ENCODE measurements around the gene TPSD1. TPM values are rescaled to one million over a fixed set of nuclear protein-coding genes. Genes with fewer than 3 reads are reported as not detected.

TPSD1 gene
- total RNA-seq, 1 experiment from 2014 or later, result 0.31 TPM

DNA sequence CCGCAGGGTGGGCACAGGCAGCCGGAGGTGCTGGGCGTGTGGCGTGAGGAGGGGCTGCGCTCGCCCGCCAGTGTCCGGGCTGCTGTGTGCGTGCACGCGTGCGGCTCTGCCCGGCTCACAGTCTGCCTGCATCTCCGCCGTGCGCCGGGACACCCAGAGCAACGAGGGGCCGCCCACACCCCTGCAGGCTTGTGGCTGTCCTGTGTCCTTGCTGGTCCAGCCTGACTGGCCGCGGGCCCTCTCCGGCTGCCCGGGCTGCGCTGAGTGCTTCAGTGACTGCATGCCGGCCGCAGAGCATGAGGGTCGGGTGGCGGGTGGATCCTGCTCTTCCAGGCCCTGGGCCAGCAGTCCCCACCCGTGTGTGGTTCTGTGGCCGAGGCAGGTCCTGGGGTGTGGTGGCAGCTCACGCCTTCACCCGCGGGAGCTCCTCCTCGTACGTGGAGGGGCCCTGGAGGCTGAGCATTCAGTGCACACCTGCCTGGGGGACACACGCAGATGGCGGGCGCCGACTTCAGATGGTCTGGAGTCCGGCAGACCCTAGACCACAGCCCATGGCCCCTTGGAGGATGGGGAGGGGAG lies 43.2 kb upstream of the TPSD1 start (continued):
- TF ChIP-seq, protein P1, sequence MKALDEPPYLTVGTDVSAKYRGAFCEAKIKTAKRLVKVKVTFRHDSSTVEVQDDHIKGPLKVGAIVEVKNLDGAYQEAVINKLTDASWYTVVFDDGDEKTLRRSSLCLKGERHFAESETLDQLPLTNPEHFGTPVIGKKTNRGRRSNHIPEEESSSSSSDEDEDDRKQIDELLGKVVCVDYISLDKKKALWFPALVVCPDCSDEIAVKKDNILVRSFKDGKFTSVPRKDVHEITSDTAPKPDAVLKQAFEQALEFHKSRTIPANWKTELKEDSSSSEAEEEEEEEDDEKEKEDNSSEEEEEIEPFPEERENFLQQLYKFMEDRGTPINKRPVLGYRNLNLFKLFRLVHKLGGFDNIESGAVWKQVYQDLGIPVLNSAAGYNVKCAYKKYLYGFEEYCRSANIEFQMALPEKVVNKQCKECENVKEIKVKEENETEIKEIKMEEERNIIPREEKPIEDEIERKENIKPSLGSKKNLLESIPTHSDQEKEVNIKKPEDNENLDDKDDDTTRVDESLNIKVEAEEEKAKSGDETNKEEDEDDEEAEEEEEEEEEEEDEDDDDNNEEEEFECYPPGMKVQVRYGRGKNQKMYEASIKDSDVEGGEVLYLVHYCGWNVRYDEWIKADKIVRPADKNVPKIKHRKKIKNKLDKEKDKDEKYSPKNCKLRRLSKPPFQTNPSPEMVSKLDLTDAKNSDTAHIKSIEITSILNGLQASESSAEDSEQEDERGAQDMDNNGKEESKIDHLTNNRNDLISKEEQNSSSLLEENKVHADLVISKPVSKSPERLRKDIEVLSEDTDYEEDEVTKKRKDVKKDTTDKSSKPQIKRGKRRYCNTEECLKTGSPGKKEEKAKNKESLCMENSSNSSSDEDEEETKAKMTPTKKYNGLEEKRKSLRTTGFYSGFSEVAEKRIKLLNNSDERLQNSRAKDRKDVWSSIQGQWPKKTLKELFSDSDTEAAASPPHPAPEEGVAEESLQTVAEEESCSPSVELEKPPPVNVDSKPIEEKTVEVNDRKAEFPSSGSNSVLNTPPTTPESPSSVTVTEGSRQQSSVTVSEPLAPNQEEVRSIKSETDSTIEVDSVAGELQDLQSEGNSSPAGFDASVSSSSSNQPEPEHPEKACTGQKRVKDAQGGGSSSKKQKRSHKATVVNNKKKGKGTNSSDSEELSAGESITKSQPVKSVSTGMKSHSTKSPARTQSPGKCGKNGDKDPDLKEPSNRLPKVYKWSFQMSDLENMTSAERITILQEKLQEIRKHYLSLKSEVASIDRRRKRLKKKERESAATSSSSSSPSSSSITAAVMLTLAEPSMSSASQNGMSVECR (CRISPR knock-in tag; IDR thresholded peaks at IDR 0.05; ENCODE audit: borderline replicate concordance), result no peak
- no peak for TF ChIP-seq OVOL2 (CRISPR knock-in tag; IDR thresholded peaks at IDR 0.05; ENCODE audit: borderline replicate concordance)

DNA sequence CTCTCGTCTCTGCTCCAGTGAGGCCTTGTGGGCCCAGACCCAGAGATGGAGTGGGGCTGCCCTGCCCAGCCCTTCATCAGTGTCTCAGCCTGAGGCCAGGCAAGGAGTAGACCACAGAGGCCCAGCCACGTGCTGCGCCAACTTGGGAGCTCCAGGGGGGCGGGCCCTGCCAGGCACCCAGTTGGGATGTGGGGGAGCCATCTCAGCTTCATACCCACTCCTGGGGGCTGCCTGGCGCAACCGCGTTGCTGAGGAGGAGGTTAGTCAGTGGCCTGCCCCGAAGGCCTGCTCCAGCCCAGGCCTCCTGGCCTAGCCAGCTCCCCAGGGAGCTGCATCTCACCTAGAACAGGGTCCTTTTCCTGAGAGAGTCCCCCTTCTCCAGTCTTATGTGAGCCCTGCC lies 42.6 kb upstream of the TPSD1 start:
- Mint-ChIP-seq H3K36me3 (no peaks in the 10 kb centered on the region), H3K4me3 (no peak overlapping the region), H3K27me3 (ENCODE audit: low read depth) (no peaks in the 10 kb centered on the region), H3K27ac (no peak overlapping the region), H3K9me3 (no peaks in the 10 kb centered on the region), H3K4me1 (no peaks in the 10 kb centered on the region)
- no peak for DNase-seq (ENCODE audit: low spot score)
- CTCF ChIA-PET, result no interaction called here
- POLR2A ChIA-PET, result no interaction called here
- no peak for ATAC-seq
- TF ChIP-seq, protein P2, sequence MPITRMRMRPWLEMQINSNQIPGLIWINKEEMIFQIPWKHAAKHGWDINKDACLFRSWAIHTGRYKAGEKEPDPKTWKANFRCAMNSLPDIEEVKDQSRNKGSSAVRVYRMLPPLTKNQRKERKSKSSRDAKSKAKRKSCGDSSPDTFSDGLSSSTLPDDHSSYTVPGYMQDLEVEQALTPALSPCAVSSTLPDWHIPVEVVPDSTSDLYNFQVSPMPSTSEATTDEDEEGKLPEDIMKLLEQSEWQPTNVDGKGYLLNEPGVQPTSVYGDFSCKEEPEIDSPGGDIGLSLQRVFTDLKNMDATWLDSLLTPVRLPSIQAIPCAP (CRISPR knock-in tag; IDR thresholded peaks at IDR 0.05), result no peak
- TF ChIP-seq FOXK1 (CRISPR knock-in tag; IDR thresholded peaks at IDR 0.05), result no peak
- TF ChIP-seq ZBTB21 (CRISPR knock-in tag; IDR thresholded peaks at IDR 0.05; ENCODE audit: borderline replicate concordance), result no peak
- TF ChIP-seq ZNF512 (CRISPR knock-in tag; IDR thresholded peaks at IDR 0.05; ENCODE audit: borderline replicate concordance), result no peak
- TF ChIP-seq, protein P3, sequence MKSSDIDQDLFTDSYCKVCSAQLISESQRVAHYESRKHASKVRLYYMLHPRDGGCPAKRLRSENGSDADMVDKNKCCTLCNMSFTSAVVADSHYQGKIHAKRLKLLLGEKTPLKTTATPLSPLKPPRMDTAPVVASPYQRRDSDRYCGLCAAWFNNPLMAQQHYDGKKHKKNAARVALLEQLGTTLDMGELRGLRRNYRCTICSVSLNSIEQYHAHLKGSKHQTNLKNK (CRISPR knock-in tag; IDR thresholded peaks at IDR 0.05), result no peak
- TF ChIP-seq, protein P4, sequence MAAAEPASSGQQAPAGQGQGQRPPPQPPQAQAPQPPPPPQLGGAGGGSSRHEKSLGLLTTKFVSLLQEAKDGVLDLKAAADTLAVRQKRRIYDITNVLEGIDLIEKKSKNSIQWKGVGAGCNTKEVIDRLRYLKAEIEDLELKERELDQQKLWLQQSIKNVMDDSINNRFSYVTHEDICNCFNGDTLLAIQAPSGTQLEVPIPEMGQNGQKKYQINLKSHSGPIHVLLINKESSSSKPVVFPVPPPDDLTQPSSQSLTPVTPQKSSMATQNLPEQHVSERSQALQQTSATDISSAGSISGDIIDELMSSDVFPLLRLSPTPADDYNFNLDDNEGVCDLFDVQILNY (CRISPR knock-in tag; IDR thresholded peaks at IDR 0.05), result no peak
- TF ChIP-seq MXD4 (CRISPR knock-in tag; IDR thresholded peaks at IDR 0.05; ENCODE audit: borderline replicate concordance), result no peak
- TF ChIP-seq GABPB1 (CRISPR knock-in tag; IDR thresholded peaks at IDR 0.05), result no peak
- TF ChIP-seq, protein P5, sequence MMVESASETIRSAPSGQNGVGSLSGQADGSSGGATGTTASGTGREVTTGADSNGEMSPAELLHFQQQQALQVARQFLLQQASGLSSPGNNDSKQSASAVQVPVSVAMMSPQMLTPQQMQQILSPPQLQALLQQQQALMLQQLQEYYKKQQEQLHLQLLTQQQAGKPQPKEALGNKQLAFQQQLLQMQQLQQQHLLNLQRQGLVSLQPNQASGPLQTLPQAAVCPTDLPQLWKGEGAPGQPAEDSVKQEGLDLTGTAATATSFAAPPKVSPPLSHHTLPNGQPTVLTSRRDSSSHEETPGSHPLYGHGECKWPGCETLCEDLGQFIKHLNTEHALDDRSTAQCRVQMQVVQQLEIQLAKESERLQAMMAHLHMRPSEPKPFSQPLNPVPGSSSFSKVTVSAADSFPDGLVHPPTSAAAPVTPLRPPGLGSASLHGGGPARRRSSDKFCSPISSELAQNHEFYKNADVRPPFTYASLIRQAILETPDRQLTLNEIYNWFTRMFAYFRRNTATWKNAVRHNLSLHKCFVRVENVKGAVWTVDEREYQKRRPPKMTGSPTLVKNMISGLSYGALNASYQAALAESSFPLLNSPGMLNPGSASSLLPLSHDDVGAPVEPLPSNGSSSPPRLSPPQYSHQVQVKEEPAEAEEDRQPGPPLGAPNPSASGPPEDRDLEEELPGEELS (CRISPR knock-in tag; IDR thresholded peaks at IDR 0.05), result no peak
- TF ChIP-seq ZBTB43 (CRISPR knock-in tag; IDR thresholded peaks at IDR 0.05), result no peak
- TF ChIP-seq USF2 (CRISPR knock-in tag; IDR thresholded peaks at IDR 0.05), result no peak
- TF ChIP-seq USF1 (CRISPR knock-in tag; IDR thresholded peaks at IDR 0.05), result no peak
- no peak for TF ChIP-seq TCF7 (CRISPR knock-in tag; IDR thresholded peaks at IDR 0.05; ENCODE audit: low read depth)
- TF ChIP-seq CDX4 (CRISPR knock-in tag; IDR thresholded peaks at IDR 0.05; ENCODE audit: borderline replicate concordance), result no peak
- TF ChIP-seq, protein P6, sequence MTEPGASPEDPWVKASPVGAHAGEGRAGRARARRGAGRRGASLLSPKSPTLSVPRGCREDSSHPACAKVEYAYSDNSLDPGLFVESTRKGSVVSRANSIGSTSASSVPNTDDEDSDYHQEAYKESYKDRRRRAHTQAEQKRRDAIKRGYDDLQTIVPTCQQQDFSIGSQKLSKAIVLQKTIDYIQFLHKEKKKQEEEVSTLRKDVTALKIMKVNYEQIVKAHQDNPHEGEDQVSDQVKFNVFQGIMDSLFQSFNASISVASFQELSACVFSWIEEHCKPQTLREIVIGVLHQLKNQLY (CRISPR knock-in tag; IDR thresholded peaks at IDR 0.05), result no peak
- TF ChIP-seq ERG (CRISPR knock-in tag; IDR thresholded peaks at IDR 0.05), result no peak

Data from WTC11 (cell line).